Stomach (tissue), 9 donors: ENCODE data around the gene CPLX1. TPM values are rescaled to one million over a fixed set of nuclear protein-coding genes. Genes with fewer than 3 reads are reported as not detected.

Experiments
- DNase-seq, 2 donors: peaks; one replicate each; pipeline versions ENCODE4 v3.0.0 to v3.0.0-alpha.2; 2013 to 2019
- H3K27ac ChIP-seq, 5 donors: fragments of 200-600 bp in 4 of 5; sonication (generic) in 4 of 5; one replicate each; pipeline ENCODE4 v1.5.1; 2013 to 2019; ENCODE audit warnings: mild to moderate bottlenecking in 1 of 5, moderate library complexity in 1 of 5
- H3K27me3 ChIP-seq, 3 donors: fragments of 200-600 bp; sonication (generic); one replicate each; pipeline ENCODE4 v1.5.1; 2017 to 2019; ENCODE audit warnings: mixed run types in 1 of 3
- H3K36me3 ChIP-seq, 4 donors: fragments of 200-600 bp; sonication (generic); 1 replicate in 3 of 4; 2 replicates in 1 of 4; pipeline ENCODE4 v1.5.1; 2016 to 2019
- H3K4me1 ChIP-seq, 4 donors: fragments of 200-600 bp; sonication (generic); one replicate each; pipeline ENCODE4 v1.5.1; 2016 to 2019
- H3K4me3 ChIP-seq, 4 donors: fragments of 200-600 bp; sonication (generic) in 3 of 4; one replicate each; pipeline ENCODE4 v1.5.1; 2016 to 2019; ENCODE audit warnings: mild to moderate bottlenecking in 1 of 4
- H3K9me3 ChIP-seq, 4 donors: fragments of 200-600 bp; sonication (generic); one replicate each; pipeline ENCODE4 v1.5.1; 2016 to 2019
- EP300 ChIP-seq: sonication (generic); formaldehyde crosslinking; IDR thresholded peaks from one replicate; pipeline ENCODE4 v1.6.1; 2017; ENCODE audit warnings: antibody characterized with exemption
- POLR2A ChIP-seq, 4 donors: fragments of 450-650 bp; IDR thresholded peaks; one replicate each; pipeline ENCODE4 v1.6.1; 2016; ENCODE audit warnings: antibody characterized with exemption in 4 of 4, control low read depth in 2 of 4, mild to moderate bottlenecking in 1 of 4, moderate library complexity in 1 of 4
- POLR2AphosphoS5 ChIP-seq, 3 donors: sonication (generic); formaldehyde crosslinking; IDR thresholded peaks; one replicate each; pipeline ENCODE4 v1.6.1; 2016; ENCODE audit warnings: antibody characterized with exemption in 3 of 3
- WGBS, 5 donors: extraction: QIAGEN DNeasy Blood & Tissue Kit in 3 of 5; methylation state at CpG; one replicate each; pipeline versions ENCODE4 v1.1.5 to v1.1.7; 2013 to 2018; 5-methylcytosine and 5-hydroxymethylcytosine counted together
- intact Hi-C: fragments of 100-400 bp; cut with DNase I; formaldehyde crosslinking; loops from one replicate; pipeline ENCODE4 v1.15.1; 2023; ENCODE audit warnings: low total_unique reads
- polyA plus RNA-seq, 3 donors: library from polyadenylated mRNA; stranded (reverse); fragments of 200-250 nt; gene quantifications; one replicate each; pipeline ENCODE4 v1.2.3, GENCODE V29; 2013
- total RNA-seq, 5 donors: library from RNA; depleted of rRNA; stranded (reverse); fragments of >200 nt; gene quantifications; one replicate each; pipeline versions ENCODE4 v1.1.0 to v1.2.3, GENCODE V29; 2014 to 2016
- TF ChIP-seq, protein P1 (sequence below), 7 experiments: fragments of 450-650 bp in 4 of 7; fragments of 200-600 bp in 3 of 7; sonication (generic) in 3 of 7; IDR thresholded peaks; one replicate each; pipeline ENCODE4 v1.5.1; 2016 to 2019; ENCODE audit warnings: antibody characterized with exemption in 7 of 7, control low read depth in 2 of 7, mild to moderate bottlenecking in 1 of 7
- donor health status: healthy with polysubstance abuse.
- donor health status: Bipolar disorder and iron deficiency.
- donor health status: healthy.

CPLX1 gene
- total and polyA plus RNA-seq, 8 donors: 0.37 to 2.9 (median 1.9) TPM; not detected in 3

DNA sequence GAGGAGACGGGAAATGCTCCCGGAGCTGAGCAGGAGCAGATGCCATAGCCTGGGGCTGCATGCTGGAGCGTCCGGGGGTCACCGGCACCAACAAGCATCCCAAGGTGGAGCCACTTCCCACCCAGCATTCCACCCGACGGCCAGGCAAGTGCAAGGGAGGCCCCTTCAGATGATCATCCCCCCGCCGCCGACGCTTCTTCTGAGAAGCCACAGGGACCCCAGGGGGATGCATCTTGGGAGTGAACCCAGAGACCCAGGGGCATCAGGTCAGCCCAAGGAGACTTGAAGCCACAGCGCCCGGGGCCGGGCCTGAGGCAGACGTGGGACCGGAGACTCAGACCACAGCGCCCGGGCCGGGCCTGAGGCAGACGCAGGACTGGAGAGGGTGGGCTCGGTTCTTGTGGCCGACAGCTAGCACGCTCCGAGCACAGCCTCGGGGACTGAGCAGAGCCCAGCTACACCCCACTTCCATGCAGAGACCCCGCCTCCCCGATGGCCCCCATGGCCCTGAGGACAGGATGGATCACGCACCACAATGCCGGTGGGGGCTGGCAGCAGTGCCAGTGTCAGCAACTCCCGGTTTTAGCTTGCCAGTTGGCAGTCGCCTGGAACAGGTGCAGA lies 33.0 kb upstream of the CPLX1 start:
- peaks cover 62 to 96% (median 95%) of the 10 kb centered on the region in 4 donors for H3K36me3 ChIP-seq
- intact Hi-C loops: no loop called here
- H3K27ac ChIP-seq: no peak overlapping the region
- no peaks in the 10 kb centered on the region for H3K27me3 ChIP-seq
- 93 to 96% (median 93%) methylated on average over 20 to 31 of the region's 31 CpGs for WGBS, 5 donors
- no peaks in the 10 kb centered on the region for H3K9me3 ChIP-seq
- no peak overlapping the region for H3K4me3 ChIP-seq
- TF ChIP-seq EP300 (no peak), POLR2A (IDR thresholded peaks at IDR 0.05) (no peak), POLR2AphosphoS5 (IDR thresholded peaks at IDR 0.05) (no peak)
- TF ChIP-seq, protein P1, sequence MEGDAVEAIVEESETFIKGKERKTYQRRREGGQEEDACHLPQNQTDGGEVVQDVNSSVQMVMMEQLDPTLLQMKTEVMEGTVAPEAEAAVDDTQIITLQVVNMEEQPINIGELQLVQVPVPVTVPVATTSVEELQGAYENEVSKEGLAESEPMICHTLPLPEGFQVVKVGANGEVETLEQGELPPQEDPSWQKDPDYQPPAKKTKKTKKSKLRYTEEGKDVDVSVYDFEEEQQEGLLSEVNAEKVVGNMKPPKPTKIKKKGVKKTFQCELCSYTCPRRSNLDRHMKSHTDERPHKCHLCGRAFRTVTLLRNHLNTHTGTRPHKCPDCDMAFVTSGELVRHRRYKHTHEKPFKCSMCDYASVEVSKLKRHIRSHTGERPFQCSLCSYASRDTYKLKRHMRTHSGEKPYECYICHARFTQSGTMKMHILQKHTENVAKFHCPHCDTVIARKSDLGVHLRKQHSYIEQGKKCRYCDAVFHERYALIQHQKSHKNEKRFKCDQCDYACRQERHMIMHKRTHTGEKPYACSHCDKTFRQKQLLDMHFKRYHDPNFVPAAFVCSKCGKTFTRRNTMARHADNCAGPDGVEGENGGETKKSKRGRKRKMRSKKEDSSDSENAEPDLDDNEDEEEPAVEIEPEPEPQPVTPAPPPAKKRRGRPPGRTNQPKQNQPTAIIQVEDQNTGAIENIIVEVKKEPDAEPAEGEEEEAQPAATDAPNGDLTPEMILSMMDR (IDR thresholded peaks at IDR 0.05): no peak
- no peak for DNase-seq
- H3K4me1 ChIP-seq: no peaks in the 10 kb centered on the region

DNA sequence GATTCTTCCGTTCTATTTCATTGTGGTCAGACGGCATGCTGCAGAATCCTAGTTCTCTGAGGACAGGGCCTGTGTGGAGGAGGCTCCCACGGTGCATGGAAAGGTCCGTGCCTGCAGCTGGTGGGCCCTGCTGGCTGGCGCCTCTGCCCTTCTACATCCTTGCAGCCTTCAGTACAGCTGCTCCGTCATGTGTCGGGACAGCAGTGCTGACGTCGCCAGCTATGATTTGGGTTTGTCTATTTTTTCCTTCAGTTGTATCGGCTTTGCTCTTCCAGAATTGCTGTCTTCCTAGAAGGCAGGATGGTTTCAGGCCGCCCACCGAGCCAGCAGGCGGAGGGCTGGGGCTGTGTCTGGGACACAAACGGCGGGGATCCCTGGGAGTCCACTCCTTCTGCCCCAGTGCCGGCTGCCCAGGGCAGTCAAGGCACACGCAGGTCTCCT lies 32.1 kb upstream of the CPLX1 start:
- H3K36me3 ChIP-seq: peaks cover 59 to 95% (median 92%) of the 10 kb centered on the region in 4 donors
- DNase-seq: no peak
- intact Hi-C loops: no loop called here
- no peak for TF ChIP-seq EP300
- no peak for TF ChIP-seq POLR2A (IDR thresholded peaks at IDR 0.05)
- TF ChIP-seq, protein P1 (IDR thresholded peaks at IDR 0.05): no peak
- TF ChIP-seq POLR2AphosphoS5 (IDR thresholded peaks at IDR 0.05): no peak
- H3K27ac ChIP-seq: no peak overlapping the region
- no peak overlapping the region for H3K4me3 ChIP-seq
- H3K27me3 ChIP-seq: no peaks in the 10 kb centered on the region
- 93 to 97% (median 95%) methylated on average over 17 of the region's 17 CpGs for WGBS, 5 donors
- H3K4me1 ChIP-seq: no peaks in the 10 kb centered on the region
- no peaks in the 10 kb centered on the region for H3K9me3 ChIP-seq

DNA sequence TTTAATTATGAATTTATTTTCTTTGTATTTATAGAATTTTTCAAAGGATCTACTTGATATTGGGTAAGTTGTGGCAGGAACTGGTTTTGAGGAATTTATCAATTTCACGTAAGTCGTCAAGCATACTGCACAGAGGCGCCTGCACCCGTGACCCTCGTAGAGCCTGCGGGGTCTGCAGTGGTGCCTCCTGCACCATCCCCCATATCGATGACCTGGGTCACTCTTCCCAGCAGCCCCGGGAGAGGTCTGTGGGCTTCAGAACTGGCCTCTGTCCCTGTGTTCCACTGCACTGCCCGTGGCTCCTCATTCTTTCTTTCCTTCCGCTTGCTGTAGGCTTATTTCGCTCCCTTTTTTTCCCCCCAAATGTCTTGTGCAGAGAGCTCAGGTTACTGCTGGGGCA lies 31.5 kb upstream of the CPLX1 start:
- Histone ChIP-seq H3K9me3 (no peaks in the 10 kb centered on the region), H3K4me3 (no peak overlapping the region), H3K27ac (no peak overlapping the region), H3K4me1 (no peaks in the 10 kb centered on the region), H3K36me3 (peaks cover 55 to 95% (median 92%) of the 10 kb centered on the region in 4 donors), H3K27me3 (no peaks in the 10 kb centered on the region)
- TF ChIP-seq, protein P1 (IDR thresholded peaks at IDR 0.05): no peak
- TF ChIP-seq EP300: no peak
- no peak for TF ChIP-seq POLR2A (IDR thresholded peaks at IDR 0.05)
- no peak for TF ChIP-seq POLR2AphosphoS5 (IDR thresholded peaks at IDR 0.05)
- DNase-seq: no peak
- 91 to 96% (median 94%) methylated on average over 11 of the region's 11 CpGs for WGBS, 5 donors
- intact Hi-C loops: no loop called here

DNA sequence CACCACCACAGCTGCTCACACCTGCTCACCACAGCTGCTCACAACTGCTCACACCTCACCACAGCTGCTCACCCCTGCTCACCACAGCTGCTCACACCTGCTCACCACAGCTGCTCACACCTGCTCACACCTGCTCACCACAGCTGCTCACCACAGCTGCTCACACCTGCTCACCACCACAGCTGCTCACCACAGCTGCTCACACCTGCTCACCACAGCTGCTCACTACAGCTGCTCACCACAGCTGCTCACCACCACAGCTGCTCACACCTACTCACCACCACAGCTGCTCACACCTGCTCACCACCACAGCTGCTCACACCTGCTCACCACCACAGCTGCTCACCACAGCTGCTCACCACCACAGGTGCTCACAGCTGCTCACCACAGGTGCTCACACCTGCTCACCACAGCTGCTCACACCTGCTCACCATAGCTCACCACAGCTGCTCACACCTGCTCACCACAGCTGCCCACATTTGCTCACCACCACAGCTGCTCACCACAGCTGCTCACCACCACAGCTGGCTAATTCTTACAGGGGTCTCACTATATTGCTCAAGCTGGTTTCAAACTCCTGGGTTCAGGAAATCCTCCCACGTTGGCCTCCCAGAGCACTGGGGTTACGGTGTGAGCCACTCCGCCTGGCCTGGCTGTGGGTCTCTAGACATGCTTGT lies 30.4 kb upstream of the CPLX1 start:
- 90 to 100% (median 92%) methylated on average over 3 of the region's 3 CpGs for WGBS, 5 donors
- Histone ChIP-seq H3K36me3 (peaks cover 49 to 95% (median 92%) of the 10 kb centered on the region in 4 donors), H3K27ac (no peak overlapping the region), H3K4me1 (no peaks in the 10 kb centered on the region), H3K4me3 (no peak overlapping the region), H3K27me3 (no peaks in the 10 kb centered on the region), H3K9me3 (no peaks in the 10 kb centered on the region)
- TF ChIP-seq POLR2A (IDR thresholded peaks at IDR 0.05) (no peak), EP300 (no peak), POLR2AphosphoS5 (IDR thresholded peaks at IDR 0.05) (no peak)
- TF ChIP-seq, protein P1 (IDR thresholded peaks at IDR 0.05): no peak
- intact Hi-C loops: no loop called here
- no peak for DNase-seq
